ENCODE measurements around the gene TTC39B.

The TTC39B gene

GRCh38 chr9:15349892-15350761 is 43.1 kb upstream of the TTC39B start:
- Histone ChIP-seq H3K36me3 (ENCODE audit: control insufficient read depth, insufficient read depth, low read length) (no peaks in the 10 kb centered on the region), H3K27me3 (replicated peaks; ENCODE audit: control insufficient read depth, insufficient read depth, low read length) (no peaks in the 10 kb centered on the region), H3K4me3 (replicated peaks; ENCODE audit: low read depth, low read length) (no peak overlapping the region)
- DNase-seq (ENCODE audit: extremely low read depth, insufficient read length): no peak
- no peak for TF ChIP-seq CTCF (IDR thresholded peaks at IDR 0.05; ENCODE audit: insufficient read depth, low read length, poor library complexity, severe bottlenecking)

GRCh38 chr9:15346837-15347236 is 39.8 kb upstream of the TTC39B start:
- H3K27me3 ChIP-seq (replicated peaks; ENCODE audit: control insufficient read depth, insufficient read depth, low read length): no peaks in the 10 kb centered on the region
- no peak for DNase-seq (ENCODE audit: extremely low read depth, insufficient read length)
- no peak for TF ChIP-seq CTCF (IDR thresholded peaks at IDR 0.05; ENCODE audit: insufficient read depth, low read length, poor library complexity, severe bottlenecking)

GRCh38 chr9:15344191-15344590 is 37.2 kb upstream of the TTC39B start:
- H3K27me3 ChIP-seq (replicated peaks; ENCODE audit: control insufficient read depth, insufficient read depth, low read length): no peaks in the 10 kb centered on the region
- no peak for DNase-seq (ENCODE audit: extremely low read depth, insufficient read length)
- no peak overlapping the region for H3K4me3 ChIP-seq (replicated peaks; ENCODE audit: low read depth, low read length)
- TF ChIP-seq CTCF (IDR thresholded peaks at IDR 0.05; ENCODE audit: insufficient read depth, low read length, poor library complexity, severe bottlenecking): no peak
- no peaks in the 10 kb centered on the region for H3K36me3 ChIP-seq (ENCODE audit: control insufficient read depth, insufficient read depth, low read length)

More at GRCh38 chr9:15346837-15347236, 39.8 kb upstream of the TTC39B start:
- Histone ChIP-seq H3K4me3 (replicated peaks; ENCODE audit: low read depth, low read length) (no peak overlapping the region), H3K36me3 (ENCODE audit: control insufficient read depth, insufficient read depth, low read length) (no peaks in the 10 kb centered on the region)

GRCh38 chr9:15333376-15333881 is 26.4 kb upstream of the TTC39B start:
- no peak overlapping the region for H3K4me3 ChIP-seq (replicated peaks; ENCODE audit: low read depth, low read length)
- TF ChIP-seq CTCF (IDR thresholded peaks at IDR 0.05; ENCODE audit: insufficient read depth, low read length, poor library complexity, severe bottlenecking): no peak

GRCh38 chr9:15332939-15333338 is 25.9 kb upstream of the TTC39B start:
- H3K4me3 ChIP-seq (replicated peaks; ENCODE audit: low read depth, low read length): no peak overlapping the region
- no peak for DNase-seq (ENCODE audit: extremely low read depth, insufficient read length)
- H3K27me3 ChIP-seq (replicated peaks; ENCODE audit: control insufficient read depth, insufficient read depth, low read length): no peaks in the 10 kb centered on the region
- no peaks in the 10 kb centered on the region for H3K36me3 ChIP-seq (ENCODE audit: control insufficient read depth, insufficient read depth, low read length)
- TF ChIP-seq CTCF (IDR thresholded peaks at IDR 0.05; ENCODE audit: insufficient read depth, low read length, poor library complexity, severe bottlenecking): no peak

More at GRCh38 chr9:15333376-15333881, 26.4 kb upstream of the TTC39B start:
- H3K27me3 ChIP-seq (replicated peaks; ENCODE audit: control insufficient read depth, insufficient read depth, low read length): no peaks in the 10 kb centered on the region
- no peak for DNase-seq (ENCODE audit: extremely low read depth, insufficient read length)
- H3K36me3 ChIP-seq (ENCODE audit: control insufficient read depth, insufficient read depth, low read length): no peaks in the 10 kb centered on the region

Data from GM06990 (cell line).